IPS-18c (cell line): Measurements from ENCODE around the gene DUS2.

Experiments
- H3K4me3 ChIP-seq: 2 replicates; pipeline ENCODE4 v1.7.0; 2013; ENCODE audit warnings: low read depth, mild to moderate bottlenecking, low read length, moderate library complexity; ENCODE audit not compliant: insufficient read depth
- H3K9me3 ChIP-seq: one replicate; pipeline ENCODE4 v1.6.1; 2013; ENCODE audit warnings: mild to moderate bottlenecking, low read length, moderate library complexity; ENCODE audit not compliant: control insufficient read depth, insufficient read depth

Gene DUS2

GRCh38 chr16:68068926-68069325 lies 45.8 kb downstream of the DUS2 start:
- Histone ChIP-seq H3K9me3 (no peaks in the 10 kb centered on the region), H3K4me3 (no peak overlapping the region)

GRCh38 chr16:68069511-68070248 lies 46.6 kb downstream of the DUS2 start:
- H3K4me3 ChIP-seq = no peak overlapping the region
- H3K9me3 ChIP-seq = no peaks in the 10 kb centered on the region

GRCh38 chr16:68070249-68070730 lies 47.2 kb downstream of the DUS2 start:
- Histone ChIP-seq H3K4me3 (no peak overlapping the region), H3K9me3 (no peaks in the 10 kb centered on the region)

GRCh38 chr16:68070806-68071517 lies 47.9 kb downstream of the DUS2 start:
- Histone ChIP-seq H3K4me3 (no peak overlapping the region), H3K9me3 (no peaks in the 10 kb centered on the region)

- H3K9me3 ChIP-seq = no peaks in the 10 kb centered on the region
- H3K4me3 ChIP-seq = no peak overlapping the region
Measured at GRCh38 chr16:68071518-68071901, 48.4 kb downstream of the DUS2 start.

GRCh38 chr16:68072038-68072695 lies 49.1 kb downstream of the DUS2 start:
- Histone ChIP-seq H3K9me3 (no peaks in the 10 kb centered on the region), H3K4me3 (no peak overlapping the region)

DNA sequence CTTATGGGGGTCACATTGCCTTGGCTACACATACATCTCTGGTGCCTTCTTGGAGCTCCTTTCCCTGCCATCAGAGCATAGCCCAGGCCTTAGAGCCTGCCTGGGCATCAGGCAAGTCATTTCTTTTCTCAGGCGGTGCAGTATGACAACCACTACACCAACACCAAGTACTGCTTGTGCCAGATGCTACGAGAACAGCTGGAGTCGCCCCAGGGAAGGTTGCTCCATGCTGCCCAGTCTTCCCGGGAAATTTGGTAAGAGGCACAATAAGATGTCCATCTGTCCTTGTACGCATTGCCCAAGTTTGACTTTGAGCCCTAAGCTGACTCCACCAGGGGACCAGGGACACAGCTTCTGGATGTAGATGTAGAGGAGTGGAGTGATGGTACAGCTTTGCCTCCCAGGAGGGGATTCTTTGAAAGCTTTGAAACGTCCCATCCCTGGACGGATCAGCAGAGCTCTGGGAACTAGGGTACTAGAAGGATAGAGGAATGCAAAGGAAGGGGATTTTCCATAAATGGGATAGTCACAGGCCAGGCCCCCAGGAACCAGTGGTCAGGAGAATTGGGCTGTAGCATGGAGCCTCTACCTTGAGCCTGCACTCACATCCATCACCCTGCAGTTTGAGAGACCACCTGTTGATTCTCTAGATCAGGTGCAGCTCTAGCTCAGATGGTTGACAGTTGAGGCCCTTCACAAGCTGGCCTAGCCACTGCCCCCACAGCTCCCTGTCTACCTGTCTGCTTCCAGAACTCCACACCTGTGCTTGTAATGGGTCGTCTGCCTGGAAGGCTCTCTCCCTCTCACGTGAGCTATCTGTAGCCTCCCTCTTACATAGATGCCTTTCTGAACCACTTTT lies 51.0 kb downstream of the DUS2 start:
- H3K4me3 ChIP-seq = no peak overlapping the region

GRCh38 chr16:68074850-68075555 lies 51.9 kb downstream of the DUS2 start:
- no peaks in the 10 kb centered on the region for H3K9me3 ChIP-seq
- H3K4me3 ChIP-seq = no peak overlapping the region

More for the DNA sequence above, 51.0 kb downstream of the DUS2 start:
- H3K9me3 ChIP-seq = no peaks in the 10 kb centered on the region

DNA sequence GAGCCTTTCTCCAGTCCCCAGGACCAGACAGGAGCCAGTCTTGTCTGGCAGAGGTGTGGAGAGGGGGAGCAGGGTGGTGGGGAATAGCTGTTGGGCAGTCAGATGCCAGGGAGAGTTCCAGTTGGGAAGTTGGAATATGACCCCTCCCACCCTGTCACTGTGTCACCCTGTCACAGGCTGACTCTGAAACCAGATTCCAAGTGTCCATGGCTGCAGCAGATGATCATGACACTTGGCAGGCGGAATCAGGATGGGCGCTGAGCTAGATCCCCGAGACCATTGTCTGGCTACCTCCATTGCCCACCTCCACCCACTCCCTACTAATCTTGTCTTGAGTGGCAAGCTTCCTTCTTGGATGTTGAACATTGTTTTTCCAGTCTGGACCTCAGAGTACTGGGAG lies 52.9 kb downstream of the DUS2 start:
- no peaks in the 10 kb centered on the region for H3K9me3 ChIP-seq
- H3K4me3 ChIP-seq = no peak overlapping the region

GRCh38 chr16:68076560-68076959 lies 53.5 kb downstream of the DUS2 start:
- no peaks in the 10 kb centered on the region for H3K9me3 ChIP-seq

GRCh38 chr16:68077866-68078700 lies 55.0 kb downstream of the DUS2 start:
- H3K4me3 ChIP-seq = no peak overlapping the region
- H3K9me3 ChIP-seq = no peaks in the 10 kb centered on the region

More at GRCh38 chr16:68076560-68076959, 53.5 kb downstream of the DUS2 start:
- H3K4me3 ChIP-seq = no peak overlapping the region

- peaks cover 3% of the 10 kb centered on the region for H3K9me3 ChIP-seq
- H3K4me3 ChIP-seq = no peak overlapping the region
Measured at GRCh38 chr16:68078701-68079375, 55.8 kb downstream of the DUS2 start.

- Histone ChIP-seq H3K4me3 (no peak overlapping the region), H3K9me3 (peaks cover 3% of the 10 kb centered on the region)
Measured at GRCh38 chr16:68079376-68079625, 56.2 kb downstream of the DUS2 start.

GRCh38 chr16:68079626-68080344 lies 56.7 kb downstream of the DUS2 start:
- Histone ChIP-seq H3K4me3 (no peak overlapping the region), H3K9me3 (peaks cover 3% of the 10 kb centered on the region)
